Stimulated activated CD8-positive, alpha-beta memory T cell treated with anti-CD3 and anti-CD28 coated beads, Interleukin-4, amount 100 ng/mL, for 4 hours (primary cell): Measurements from ENCODE around the gene NEGR1.

Experiments used
- DNase-seq, 2 donors: peaks; one replicate each; pipeline ENCODE4 v3.0.0-alpha.2; 2020; ENCODE audit warnings: low read depth in 2 of 2, low spot score in 1 of 2

NEGR1 gene

DNA sequence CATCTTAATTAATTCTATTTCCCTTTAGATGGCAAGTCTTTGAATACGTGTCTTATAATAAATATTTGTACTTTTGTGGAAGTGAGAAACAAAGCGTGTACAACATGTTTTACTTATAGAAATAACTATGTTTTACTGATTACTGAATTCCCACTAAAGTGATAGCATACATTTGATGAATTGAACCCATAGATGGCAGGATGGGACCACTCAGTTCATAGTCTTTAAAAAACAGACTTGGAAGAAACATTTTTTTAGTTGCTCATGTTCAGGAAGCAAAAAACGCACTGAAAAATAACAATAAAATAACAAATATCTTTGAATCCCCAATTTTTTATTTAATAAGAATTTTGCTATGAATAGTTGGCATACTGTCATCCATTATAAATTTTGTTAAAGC is 694.4 kb downstream of the NEGR1 start:
- no peak for DNase-seq

- DNase-seq: no peak
Observed at GRCh38 chr1:71586030-71586429, 696.3 kb downstream of the NEGR1 start.

DNA sequence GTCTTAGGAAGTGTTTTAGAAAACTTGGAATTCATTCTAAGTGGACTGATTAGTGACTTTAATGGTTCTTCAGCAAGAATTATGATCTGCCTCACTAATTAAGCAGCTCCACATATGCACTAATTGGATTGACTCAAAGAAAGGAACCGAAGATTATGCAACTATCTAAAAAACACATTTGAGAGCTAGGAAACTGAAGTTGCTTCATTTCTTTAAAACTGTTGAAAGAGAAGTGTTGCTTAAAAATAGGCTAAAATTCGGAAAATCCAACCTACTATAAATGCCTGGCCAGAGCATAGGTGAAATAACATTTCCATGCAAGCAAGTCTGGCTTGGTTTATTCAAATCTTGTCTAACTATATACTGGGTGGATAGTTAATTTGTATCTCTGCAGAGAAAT is 698.6 kb downstream of the NEGR1 start:
- DNase-seq: no peak

GRCh38 chr1:71582673-71583072 is 699.7 kb downstream of the NEGR1 start:
- DNase-seq: no peak

GRCh38 chr1:71577451-71578131 is 704.7 kb downstream of the NEGR1 start:
- no peak for DNase-seq

DNA sequence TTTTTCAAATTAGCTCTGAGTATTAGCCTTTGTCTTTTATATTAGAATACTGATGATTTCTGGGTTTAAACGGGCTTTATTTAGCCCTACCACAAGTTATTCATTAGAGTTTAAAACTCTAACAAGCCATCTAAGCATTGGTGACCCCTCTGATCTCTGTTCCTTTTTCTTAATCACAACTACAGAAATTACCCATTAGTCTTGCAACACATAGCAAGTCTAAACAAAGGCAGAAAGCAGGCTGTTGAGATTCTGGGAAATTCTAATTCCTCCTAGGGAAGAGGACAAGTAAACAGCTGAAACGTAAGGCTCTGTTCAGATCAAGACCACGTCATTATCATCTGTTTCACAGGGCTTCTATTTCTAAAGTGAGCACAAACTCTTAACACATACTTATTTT is 710.3 kb downstream of the NEGR1 start:
- no peak for DNase-seq

DNA sequence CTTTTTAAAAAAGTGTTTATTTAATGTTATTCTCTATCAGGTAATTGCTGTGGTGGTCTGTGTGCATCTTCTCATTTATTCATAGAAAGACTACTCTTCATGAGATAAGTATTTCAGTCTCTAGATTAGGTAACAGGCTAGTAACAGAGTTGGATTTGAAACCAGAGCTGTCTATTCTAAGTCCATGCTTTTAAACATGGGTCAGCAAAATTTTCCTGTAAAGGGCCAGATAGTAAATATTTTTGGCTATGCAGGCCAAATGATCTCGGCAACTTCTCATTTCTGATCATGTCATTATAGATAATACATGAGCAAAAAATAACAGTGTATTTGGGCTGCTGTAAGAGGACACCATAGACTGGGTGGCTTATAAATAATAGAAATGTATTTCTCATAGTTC is 715.9 kb downstream of the NEGR1 start:
- no peak for DNase-seq

GRCh38 chr1:71565831-71566230 is 716.5 kb downstream of the NEGR1 start:
- no peak for DNase-seq

- DNase-seq: no peak
Observed at GRCh38 chr1:71565262-71565661, 717.1 kb downstream of the NEGR1 start.

- DNase-seq: no peak
Observed at GRCh38 chr1:71562298-71562697, 720.0 kb downstream of the NEGR1 start.

DNA sequence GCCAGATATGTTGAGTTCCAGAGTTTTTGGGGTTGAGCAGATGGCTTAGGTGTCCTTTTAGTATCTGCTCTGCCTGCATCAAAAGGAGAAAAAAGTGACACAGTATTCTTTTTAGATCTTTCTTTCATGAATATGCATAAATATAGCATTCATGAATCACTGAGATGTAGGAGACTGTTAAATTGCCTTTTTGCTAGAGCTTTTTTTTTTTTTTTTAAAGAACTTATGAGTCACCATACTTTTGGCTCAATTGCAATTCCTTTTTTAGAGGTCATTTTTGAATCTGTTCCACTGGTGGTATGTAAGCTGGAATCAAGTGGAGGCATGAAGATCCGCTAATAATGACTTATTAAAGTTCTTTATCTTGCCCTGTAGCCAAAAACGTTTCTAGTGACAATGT is 720.6 kb downstream of the NEGR1 start:
- no peak for DNase-seq

- DNase-seq: no peak
Observed at GRCh38 chr1:71561206-71561605, 721.1 kb downstream of the NEGR1 start.

DNA sequence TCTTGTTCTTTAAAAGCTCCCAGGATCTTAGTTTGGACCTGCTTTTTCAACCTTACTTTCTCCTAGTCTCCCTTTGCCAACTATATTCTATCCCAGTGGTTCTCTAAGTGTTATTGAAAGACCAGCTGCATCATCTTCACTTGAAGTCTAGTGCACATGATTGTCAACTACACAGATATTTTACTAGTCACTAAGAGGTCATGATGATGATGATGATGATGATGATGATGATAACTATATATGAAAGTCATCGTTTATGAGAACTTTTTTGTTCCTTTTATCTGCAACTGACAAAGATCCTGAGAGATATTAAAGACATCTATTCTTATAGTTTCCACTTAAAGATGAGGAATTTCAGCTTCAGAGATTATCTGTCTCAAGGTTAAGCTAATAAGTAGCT is 722.5 kb downstream of the NEGR1 start:
- DNase-seq: no peak

GRCh38 chr1:71557138-71557537 is 725.2 kb downstream of the NEGR1 start:
- no peak for DNase-seq

DNA sequence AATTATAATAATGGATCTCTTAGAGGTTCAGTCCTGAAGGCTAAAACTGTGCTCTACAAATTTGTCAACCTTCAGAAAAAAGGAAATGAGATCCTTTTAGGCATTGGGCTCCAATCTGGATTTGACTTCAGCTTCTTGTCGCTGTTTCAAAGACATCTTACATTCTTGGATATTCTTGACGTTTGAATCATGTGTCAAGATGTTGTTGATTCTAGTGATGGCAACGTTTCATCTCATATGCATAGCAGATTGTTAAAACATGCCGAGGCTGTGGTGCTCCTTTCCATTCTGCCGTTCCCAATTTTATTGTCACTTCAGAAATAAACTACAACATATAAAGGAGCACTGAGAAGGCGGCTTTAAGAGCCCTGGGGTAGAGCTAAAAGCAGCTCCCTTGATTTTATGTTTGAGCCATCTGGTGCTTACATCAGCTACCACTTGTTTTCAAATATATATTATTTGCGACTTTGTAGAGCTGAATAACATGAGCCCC is 733.9 kb downstream of the NEGR1 start:
- DNase-seq: no peak

- no peak for DNase-seq
Observed at GRCh38 chr1:71542155-71542554, 740.2 kb downstream of the NEGR1 start.

- no peak for DNase-seq
Observed at GRCh38 chr1:71533950-71534349, 748.4 kb downstream of the NEGR1 start.

DNA sequence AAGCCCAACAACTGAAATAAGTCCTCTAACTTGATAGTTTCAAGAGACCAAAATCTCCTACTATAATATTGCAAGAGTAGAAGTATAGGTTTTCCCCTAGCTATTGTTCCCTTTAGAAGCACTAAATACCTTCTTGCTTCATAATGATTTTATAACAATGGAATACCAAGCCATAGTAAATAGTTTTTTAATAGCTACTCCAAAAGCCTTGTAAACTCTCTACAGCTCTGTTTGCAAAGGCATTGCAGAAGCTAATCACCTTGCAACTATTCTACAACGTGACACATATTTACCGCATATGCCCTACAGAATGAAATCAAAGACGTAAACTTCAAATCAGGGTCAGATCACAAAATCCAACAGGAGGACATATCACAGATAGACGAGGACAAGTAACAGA is 750.0 kb downstream of the NEGR1 start:
- DNase-seq: no peak

- DNase-seq: no peak
Observed at GRCh38 chr1:71526824-71527223, 755.5 kb downstream of the NEGR1 start.

DNA sequence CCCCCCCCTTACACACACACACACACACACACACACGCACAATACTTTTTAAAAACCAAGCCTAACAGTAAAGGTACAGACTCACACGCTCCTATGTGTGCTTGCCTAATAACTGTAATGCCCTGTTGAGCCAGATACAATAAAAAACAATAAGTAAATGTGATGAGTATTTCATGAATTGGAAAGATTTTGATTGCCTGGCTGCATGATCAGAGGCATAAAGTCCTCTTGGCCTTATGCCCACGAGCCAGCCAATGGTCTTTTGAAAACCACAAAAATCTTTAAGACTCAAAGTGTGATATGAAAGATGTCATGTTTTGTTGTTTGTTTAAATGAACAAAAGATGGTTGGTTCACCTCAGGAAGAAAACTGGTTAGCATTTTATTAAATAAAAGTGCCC is 759.6 kb downstream of the NEGR1 start:
- no peak for DNase-seq

DNA sequence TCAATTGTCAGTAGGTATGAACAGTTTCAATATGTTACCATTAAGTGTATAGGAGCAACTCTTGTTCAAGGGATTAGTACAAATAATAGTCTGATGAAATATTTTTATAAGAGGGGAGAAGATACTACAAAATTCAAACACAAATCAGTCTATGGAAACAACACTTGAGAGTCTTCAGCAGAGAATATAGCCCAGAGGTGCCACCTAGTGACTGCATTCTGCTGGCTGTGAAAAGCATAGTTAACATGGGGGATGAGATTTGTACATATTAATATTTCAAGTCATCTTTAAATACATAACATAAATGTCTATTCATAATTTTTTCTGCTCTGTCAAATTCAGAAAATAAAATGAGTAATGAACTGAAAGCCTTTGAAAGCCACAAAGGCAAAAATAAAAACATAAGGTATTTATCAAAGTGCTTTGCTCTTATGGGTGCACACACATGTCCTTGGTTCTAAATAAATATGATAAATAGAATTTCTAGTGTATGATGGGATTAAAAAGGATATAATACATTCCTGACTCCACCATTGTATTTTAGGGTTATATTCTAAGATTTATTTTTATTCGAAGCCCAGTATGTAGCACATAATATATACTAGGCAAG is 760.6 kb downstream of the NEGR1 start:
- no peak for DNase-seq

DNA sequence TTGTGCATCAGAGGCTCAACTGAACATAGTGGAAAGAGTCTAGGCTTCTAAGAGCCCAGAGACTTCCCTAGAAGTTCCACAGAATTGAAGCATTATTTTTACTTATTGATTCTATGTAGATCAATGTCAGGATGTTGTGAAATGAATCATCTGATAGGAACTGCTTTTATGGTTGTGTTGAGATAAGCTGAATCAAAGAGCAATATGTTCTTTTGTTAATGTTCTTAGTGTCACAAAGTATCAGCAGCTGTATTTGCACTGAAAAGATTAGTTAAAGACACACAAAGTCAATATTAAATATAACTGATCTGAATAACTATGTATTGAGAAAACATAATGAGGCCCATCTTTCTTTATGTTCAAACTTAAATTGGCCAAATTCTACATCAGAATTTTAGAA is 770.8 kb downstream of the NEGR1 start:
- no peak for DNase-seq

DNA sequence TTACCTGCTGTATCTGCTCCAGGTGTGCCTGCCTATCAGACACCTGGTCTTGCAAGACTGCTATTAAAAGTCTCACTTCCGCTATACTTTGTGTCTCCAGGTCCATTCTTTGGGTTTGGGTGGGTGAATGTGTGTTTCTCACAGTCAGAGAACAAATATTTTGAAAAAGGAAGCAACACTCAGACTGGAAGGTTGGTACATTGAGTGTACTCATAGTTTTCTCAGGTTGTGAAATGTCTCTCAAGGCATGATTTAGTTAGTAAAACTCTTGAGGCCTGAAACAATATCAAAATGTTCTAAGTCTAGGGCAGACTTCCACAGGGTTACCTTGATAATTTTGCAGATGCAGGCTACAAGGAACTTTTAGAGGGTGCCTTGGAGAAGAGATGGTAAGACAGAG is 771.6 kb downstream of the NEGR1 start:
- DNase-seq: no peak
